Femur (tissue), 1 donor: ENCODE measurements around the gene CACNA1C.

ENCODE experiments used
- DNase-seq: peaks from one replicate; pipeline ENCODE4 v3.0.0-alpha.2; 2017

Gene CACNA1C

GRCh38 chr12:2439332-2440100 lies 386.7 kb downstream of the CACNA1C start:
- DNase-seq = no peak

DNA sequence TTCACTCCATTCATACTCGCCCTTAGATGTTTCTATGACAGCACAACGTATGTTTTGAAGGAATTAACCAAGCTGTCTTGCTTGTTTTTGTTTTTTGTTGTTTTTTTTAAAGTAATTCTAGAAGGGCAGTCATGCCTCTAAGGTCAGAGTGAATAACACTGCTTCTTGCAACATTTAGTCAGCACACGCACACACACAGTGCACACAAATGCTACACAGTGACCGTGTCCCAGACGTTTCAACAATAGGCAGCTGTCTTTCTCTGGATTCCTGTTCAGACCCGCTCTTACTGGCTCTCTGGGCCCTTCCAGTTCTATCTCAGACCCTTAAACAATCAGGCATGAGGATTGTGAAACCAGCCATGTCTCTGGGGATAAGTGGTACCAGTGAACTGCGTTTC lies 391.0 kb downstream of the CACNA1C start:
- DNase-seq = no peak

DNA sequence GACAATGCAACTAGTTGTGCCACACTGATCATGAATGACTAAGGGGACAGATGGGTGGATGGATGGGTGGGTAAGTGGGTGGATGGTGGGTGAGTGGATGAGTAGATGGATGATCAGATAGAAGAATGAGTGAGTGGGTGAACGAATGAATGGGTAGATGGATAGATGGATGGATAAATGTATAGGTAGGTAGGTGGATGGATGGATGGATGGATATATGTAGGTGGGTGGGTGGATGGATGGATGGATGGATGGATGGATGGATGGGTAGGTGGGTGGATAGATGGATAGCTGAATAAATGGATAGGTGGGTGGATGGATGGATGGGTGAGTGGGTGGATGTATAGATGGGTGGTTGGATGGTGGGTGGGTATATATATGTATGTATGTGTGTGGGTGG lies 393.2 kb downstream of the CACNA1C start:
- no peak for DNase-seq

GRCh38 chr12:2447861-2448260 lies 395.1 kb downstream of the CACNA1C start:
- DNase-seq = no peak

- no peak for DNase-seq
These were observed 396.8 kb downstream of the CACNA1C start for GRCh38 chr12:2449586-2449985.

DNA sequence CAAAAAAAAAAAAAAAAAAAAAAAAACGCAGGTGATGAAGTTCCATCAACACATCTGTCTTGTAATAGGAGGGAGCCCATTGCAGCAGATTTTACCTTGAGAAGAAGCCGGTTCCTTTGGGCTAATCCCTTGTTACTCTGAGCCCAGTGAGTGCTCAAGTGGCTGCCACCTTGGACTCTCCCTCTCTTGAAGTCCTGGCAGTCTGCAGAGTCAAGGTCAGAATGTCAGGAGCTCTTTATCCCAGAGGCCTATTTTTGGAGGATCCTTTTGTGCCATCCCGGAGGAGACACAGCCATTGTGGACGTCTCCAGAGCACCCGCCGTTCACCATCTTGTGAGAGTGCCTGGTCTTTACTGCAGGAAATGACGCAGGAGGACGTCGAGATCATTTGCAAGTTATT lies 397.8 kb downstream of the CACNA1C start:
- no peak for DNase-seq

- DNase-seq = no peak
These were observed 398.2 kb downstream of the CACNA1C start for GRCh38 chr12:2451025-2451424.

GRCh38 chr12:2451497-2451896 lies 398.7 kb downstream of the CACNA1C start:
- no peak for DNase-seq

DNA sequence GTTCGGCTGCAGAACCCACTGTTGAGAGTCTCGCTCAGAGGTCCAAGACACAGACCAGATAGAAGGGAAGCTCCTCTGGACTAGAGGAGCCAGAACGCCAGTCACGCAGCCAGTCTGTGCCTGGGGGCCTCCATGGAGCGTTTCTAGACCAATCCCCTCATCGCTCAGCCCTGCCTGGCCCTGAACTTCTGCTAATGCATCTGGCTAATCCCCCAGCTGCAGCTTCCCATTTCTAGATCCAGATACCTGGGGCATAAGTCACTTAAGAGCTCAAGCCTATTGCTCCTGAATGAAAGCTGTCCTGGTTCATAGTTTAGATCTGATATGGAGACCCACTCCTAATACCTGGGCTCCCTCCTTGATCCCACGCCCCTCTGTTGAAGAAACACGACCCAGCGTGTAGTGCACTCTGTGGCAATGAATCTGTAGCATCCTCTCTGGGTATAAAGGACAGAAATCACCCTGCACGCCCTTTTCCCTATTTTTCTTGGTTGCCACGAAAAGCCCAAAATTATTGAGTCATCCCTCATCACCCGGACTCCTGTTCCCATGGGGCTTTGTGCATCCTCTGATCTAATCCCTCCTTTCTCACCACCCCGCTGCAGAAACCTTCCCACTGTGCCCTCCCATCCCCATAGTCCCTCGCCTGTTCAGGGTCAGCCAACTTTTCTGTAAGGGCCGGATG lies 400.4 kb downstream of the CACNA1C start:
- no peak for DNase-seq

DNA sequence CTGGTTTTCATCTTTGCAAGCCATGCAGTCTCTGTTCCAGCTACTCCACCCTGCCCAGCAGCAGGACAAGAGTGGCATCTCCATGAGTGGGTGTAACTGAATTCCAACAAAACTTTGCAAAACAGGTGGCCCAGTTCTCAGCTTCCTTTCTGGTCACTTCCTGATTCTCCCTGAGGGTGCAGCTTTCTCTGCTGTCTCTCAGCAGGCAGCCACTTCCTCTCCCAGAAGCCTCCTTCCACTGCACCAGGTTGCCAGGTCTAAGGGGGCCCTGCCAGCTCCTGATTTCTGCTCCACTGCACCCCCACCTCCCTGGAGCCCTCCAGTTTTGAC lies 400.9 kb downstream of the CACNA1C start:
- no peak for DNase-seq

DNA sequence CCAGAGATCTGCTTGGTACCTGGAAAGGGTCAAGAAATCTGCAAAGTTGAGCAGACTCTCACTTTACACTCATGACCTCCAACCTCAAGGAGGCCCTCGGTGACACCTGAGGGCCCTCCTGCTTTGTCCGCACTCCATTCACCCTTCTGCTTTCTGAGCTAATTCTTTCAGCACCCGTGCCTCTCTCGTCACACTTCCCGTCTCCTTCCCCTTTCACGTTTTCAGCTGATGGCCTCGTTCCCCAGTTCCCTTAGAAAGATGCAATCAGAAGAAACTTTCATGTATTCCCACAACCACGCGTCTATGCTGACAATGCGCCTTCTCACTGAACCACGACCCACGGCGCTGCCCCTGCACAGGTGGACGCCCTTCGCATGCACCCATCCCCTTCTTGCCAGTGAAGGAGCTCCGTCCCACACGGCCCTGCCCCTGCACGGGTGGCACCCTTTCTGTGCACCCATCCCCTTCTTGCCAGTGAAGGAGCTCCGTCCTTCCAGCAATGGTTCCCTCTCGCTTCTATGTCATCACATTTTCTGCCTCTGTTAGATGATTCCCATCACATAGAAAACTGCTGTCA lies 401.9 kb downstream of the CACNA1C start:
- DNase-seq = no peak

DNA sequence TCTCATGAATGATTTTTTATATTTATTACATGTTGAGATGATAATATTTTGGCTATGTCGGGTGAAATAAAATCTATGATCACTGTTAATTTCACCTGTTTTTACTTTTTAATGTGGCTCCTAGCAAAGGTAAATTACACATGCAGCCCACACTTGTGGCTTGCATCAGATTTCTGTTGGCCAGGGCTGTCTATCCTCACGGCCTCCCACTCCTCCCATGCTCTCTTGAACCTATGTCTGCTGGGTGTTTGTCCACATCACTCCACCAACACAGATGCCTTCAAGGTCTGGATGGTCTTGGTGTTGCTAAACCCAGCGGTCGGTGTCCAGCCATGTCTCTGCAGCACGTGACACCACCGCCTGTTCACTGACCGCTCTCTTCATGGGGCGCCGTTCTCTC lies 402.6 kb downstream of the CACNA1C start:
- DNase-seq = no peak

DNA sequence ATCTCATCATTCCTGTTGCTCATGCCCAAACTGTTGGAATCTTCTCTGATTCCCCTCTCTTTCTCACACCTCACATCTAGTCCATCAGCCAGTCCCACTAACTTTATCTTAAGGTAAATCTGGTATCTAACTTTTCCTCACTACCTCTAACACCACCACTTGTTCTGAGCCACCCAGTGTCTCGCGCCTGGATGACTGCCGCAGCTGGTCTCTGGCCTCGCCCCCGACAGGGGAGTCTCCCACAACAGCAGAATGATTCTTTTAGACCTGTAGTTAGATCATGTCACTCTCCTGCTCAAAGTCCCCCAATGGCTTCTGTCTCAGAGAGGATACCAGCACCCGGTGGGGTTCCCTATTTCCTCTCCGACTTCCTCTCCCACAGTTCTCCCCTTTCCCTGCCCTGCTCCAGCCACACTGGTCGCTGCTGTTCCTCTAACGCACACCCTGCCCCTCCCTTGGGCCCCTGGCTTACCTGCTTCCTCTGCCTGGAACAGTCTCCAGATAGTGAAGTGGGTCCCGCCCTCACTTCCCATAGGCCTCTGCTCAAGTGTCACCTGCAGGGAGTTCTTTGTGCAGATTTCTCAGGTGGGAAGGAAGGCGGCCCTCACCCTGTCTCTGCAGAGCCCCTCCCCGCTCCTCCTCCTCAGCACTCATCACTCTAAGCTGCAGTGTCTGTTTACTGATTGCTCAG lies 403.5 kb downstream of the CACNA1C start:
- no peak for DNase-seq

- no peak for DNase-seq
These were observed 404.0 kb downstream of the CACNA1C start for GRCh38 chr12:2456813-2457186.

- DNase-seq = no peak
These were observed 404.6 kb downstream of the CACNA1C start for GRCh38 chr12:2457215-2457932.

DNA sequence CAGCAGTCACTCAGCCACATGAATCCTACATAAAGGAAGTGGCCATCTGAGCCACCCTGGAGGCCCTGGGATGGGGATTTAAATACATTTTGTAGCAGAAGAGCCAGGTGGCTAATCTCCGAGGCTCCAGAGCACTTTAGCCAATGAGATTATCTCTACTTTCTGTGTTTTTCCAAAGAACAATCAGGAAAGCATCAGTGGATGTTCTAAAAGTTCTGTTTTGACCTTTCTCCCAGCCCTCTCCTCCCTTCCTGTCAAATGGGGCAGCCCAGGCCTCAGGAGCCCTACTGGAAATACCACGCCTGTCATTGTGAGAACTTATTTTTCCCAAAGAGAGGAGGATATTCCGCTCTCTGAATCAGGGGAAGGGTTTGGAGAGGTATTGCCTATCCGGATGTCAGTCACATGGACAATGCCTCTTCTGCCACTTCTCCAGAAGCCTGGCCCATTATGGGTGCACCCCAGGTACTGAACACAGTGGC lies 405.2 kb downstream of the CACNA1C start:
- no peak for DNase-seq

DNA sequence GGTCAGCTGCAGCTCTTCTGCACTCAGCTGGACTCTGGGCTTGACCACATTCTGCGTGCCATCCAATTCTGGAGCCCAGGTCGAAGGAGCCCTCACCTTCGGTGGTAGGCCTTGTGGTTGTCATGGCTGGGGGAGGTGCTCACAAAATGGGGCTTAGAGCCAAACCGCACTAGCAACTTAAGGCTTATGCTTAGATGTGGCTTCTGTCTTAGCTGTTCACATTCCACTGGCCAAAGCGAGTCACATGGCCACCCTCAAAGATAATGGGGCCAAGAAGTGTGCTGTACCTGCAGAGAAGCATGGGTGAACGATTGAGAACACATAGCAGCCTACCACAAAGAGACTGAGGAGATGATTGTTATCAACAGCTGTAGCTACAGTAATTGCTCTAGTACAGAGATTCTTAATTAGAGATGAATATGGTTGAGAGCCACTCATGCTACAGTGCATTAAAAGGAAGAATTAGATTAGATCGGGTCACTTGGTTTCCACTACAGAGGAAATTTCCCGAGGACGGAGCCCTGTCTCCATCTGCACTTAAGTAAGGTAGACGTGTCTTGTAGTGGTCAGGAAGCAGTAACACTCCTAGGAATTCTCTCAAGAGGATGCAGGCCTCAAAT lies 407.4 kb downstream of the CACNA1C start:
- DNase-seq = no peak

DNA sequence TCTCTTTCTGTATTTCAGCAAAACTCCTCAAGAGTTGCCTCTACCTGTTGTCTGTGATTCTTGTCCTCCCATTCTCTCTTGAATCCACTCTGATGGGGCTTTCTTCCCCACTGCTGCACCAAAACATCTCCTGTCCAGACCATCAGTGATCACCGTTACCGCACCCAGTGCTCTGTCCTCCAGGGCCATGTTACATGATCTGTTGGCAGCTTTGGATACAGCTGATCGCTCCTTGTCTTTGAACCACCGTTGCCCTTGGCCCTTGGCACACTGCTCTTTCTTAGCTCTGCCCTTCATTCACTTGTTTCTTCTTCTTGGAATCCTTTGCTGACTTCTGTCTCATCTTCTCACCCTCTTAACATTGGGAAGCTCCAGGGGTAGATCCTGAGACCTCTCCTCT lies 408.3 kb downstream of the CACNA1C start:
- no peak for DNase-seq

GRCh38 chr12:2461645-2462044 lies 408.9 kb downstream of the CACNA1C start:
- no peak for DNase-seq

GRCh38 chr12:2462087-2462486 lies 409.3 kb downstream of the CACNA1C start:
- DNase-seq = no peak

- DNase-seq = no peak
These were observed 410.9 kb downstream of the CACNA1C start for GRCh38 chr12:2463719-2464118.

DNA sequence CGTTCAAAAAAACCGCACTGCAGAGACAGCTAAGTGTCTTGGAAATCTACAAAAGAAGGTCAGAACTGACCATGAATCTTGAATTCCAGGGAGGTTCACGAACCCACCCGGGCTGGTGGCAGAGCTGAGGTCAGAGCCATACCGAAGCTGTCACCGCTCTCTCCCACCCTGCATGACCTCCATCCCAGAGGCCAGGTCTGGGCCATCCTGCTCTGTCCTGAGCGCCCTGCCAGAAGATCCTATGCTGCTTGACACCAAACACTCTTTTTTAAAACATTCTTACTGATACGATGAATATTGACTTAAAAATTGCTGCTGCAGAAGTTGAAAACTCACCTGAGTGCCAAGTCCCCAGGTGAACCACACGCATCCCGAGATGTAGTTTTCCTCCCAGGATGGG lies 412.9 kb downstream of the CACNA1C start:
- DNase-seq = no peak

DNA sequence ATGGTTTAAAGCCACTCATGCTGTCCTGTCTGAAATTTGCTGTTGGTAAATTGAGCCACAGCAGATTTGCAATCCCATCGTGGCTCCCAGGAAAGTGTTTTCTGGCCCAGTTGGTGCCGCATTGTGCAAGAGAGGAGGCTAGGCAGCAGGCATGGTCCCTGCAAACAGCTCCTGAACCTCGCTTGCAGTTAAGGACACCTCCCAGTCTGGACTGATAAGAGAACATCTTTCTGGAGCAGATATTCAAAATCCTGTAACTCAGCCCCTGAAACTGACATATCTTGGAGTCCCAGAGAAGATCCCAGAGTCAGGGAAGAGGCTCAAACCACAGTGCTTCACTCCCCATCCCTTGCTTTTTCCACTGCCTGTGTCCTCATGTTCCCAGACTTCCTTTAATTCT lies 413.4 kb downstream of the CACNA1C start:
- DNase-seq = no peak
